Stimulated activated CD8-positive, alpha-beta memory T cell treated with anti-CD3 and anti-CD28 coated beads, Interleukin-12 subunit alpha, Interleukin-12 subunit beta, amount 100 ng/mL, for 1 hour (primary cell): Measurements from ENCODE around the gene RAI14.
"Not testable (repeated sequence)": the region's sequence is repeated elsewhere in the genome, so short reads cannot be mapped to it uniquely, and the experiment has no call there.

Experiments used
- DNase-seq: peaks from one replicate; pipeline ENCODE4 v3.0.0-alpha.2; 2020; ENCODE audit warnings: low read depth

Gene RAI14

DNA sequence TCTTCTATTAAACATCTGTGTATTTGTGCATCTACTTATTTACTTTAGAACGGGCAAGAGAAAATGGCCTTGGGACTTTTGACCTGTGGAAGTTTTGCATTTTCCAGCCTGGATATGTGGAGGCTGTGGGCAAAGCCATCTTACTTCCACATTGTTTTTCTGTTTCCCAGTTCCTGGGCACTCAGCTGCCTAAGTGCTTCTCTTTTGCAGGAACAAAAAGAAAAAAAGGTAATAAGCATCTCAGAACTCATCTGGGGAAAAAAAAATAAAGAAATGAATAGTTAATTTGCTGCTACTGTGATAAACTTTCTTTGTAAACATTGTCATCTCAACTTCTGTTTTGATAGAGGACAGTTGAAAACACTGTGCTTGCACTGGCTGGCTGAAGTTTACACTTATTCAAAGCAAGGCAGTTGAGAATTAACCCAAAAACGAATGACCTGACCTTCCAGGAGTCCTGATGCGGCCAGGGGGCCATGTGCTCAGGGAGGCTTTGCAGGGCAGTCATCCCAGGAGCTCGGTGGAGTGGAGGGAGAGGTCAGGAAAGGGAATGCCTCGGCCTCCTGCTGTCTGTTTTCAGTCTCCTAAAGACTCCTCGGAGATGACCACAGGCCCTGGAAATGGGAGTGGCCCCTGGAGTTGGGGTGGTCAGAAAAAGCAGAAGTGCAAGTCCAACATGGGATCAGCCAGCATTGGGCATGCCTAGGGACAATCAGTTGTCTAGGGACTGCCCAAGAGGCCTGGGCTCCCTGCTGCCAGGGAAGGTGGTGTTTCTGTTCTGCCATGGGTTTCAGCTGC is 75.5 kb downstream of the RAI14 start:
- DNase-seq: no peak

DNA sequence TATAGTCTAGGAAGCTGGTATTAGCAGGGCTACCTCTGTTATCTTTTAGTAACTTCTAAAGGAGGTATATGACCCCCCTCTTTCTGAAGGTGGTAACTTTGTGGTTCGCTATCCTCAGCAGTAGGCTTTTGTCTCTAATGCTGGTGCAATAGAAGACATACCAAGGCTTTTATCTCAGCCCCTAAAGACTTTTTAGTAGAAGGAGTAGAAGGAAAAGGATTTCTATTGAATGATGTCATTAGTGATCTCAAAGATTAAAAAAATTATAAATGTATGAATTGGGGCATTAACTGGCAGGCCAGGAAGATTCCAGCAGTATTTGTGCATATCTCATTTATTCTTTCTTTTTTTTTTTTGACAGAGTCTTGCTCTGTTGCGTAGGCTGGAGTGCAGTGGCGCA is 78.2 kb downstream of the RAI14 start:
- no peak for DNase-seq

DNA sequence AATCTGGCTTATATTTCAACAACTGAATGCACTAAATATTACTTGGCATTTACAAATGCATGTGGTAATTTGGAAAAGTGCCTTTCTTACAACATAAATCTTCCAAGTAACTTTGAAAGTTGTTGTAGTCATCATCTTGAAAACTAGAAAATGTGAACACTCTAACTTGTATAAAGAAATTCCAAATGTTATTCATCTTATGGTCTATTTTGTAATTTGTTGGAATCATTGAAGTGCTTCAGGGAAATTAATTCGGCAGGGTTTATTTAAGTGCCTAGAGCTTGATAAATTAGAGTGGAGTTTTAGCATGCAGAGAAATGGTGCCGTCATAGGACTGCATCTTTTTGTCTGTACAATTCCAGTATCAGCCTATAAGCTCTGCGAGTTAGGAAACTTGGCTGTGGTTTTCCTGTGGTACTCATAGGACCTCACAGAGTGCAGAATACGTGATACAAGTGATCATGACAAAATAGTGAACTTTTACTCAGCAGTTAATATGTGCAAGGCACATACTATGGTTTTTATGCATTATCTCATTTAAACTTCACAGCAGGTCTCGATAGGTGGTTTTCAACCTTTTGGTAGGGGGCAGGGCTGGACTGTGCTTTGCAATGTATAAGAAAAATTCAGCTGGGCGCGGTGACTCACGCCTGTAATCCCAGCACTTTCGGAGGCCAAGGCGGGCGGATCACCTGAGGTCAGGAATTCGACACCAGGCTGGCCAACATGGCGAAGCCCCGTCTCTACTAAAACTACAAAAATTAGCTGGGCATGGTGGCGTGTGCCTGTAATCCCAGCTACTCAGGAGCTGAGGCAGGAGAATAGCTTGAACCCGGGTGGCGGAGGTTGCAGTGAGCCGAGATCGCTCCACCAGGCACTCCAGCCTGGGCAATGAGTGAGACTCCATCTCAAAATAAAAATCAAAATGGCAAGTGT is 79.6 kb downstream of the RAI14 start:
- no peak for DNase-seq

DNA sequence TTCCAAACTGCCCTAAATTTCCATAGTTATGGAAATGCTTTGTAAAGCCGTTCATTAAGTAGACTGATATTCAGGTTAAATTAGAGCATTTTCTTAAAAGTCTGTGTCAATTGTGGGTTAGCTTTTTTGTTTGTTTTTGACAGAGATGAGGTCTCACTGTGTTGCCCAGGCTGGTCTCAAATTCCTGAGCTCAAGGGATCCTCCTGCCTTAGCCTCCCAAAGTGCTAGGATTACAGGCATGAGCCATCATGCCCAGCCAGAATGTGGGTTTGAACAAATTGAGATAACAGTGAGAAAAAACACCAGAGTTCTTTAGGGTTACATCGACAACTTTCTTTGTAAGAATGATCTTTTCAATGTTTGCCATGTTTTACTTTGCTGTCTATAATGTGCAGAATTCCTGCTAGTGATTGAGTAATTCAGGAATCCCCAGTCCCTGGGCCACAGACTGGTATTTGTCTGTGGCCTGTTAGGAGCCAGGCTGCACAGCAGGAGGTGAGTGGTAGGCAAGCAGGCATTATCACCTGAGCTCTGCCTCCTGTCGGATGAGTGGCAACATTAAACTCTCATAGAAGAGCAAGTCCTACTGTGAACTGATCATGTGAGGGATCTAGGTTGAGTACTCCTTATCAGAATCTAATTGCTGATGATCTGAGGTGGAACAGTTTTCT is 80.5 kb downstream of the RAI14 start:
- no peak for DNase-seq

DNA sequence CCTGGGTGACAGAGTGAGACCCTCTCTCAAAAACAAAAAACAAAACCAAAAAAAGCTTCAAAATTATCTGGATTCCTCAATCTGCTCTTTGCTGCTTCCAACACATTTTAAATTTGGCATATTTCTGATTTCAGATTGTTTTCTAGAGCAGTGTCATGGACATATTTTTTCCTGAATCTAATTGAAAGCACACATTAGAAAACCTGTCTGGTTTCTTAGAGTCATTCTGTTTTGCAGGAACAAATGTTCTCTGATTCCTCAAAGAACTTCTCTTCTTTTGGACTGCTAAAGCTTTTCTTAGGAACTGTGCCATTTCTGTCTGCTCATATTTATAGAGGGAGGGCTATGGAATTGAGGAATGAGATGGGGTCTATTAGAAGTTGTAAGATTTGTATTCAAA is 81.6 kb downstream of the RAI14 start:
- no peak for DNase-seq

DNA sequence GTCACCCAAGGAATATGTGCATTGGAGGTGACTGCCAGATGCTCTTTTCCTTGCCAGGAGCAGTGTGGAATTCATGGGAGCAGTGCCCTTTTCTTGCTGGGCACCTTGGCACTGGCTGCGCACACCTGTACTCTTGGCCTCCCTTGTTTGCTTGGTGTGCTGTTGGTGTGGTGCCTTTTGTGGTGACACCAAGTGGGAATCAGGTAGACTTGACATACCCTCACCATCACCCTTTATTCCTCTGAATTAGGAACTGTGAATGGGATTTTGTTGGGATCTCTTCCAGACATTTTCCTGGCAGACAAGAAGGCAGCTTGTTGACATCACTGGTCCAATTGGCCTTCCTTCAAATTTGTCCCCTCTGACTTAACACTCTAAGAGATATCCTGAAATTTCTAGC is 82.3 kb downstream of the RAI14 start:
- no peak for DNase-seq

DNA sequence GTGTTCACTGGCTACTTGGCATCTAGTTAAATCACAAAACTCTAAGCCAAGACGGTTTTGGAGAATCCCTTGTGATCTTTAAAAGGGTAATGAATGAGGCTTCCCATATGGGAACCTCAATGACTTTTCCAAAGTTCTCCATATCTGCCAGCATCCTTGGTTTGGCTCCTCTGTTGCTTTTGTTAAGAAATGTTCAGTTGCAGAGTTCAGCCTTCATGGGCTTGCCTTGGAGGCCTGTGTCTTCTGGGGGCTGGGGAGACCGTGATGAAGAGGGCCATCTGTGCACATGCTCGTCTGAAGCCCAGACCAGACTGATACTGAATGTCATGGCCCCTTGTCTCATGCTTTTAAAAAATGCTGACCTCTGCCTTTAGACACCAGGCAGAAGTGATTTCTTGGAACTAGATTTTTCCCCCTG is 84.3 kb downstream of the RAI14 start:
- DNase-seq: no peak

DNA sequence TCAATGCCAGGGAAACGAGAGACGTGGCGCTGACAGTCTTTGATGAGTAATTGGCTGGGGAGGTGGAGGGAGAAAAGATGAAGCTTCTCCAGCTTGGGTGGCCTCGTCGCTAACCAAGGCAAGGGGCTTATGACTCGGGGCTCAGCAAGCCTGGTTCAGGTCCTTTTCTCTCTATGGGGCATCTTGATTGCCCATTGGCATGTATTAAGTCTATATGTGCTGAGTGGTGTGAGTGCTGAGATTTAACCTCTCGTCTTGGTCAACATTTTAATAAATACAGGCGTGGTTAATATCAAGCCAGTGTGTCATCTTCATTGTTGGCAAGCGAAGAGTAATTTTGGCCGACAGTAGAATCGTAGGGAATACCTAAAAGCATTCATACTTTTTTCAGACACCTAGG is 85.9 kb downstream of the RAI14 start:
- DNase-seq: no peak

DNA sequence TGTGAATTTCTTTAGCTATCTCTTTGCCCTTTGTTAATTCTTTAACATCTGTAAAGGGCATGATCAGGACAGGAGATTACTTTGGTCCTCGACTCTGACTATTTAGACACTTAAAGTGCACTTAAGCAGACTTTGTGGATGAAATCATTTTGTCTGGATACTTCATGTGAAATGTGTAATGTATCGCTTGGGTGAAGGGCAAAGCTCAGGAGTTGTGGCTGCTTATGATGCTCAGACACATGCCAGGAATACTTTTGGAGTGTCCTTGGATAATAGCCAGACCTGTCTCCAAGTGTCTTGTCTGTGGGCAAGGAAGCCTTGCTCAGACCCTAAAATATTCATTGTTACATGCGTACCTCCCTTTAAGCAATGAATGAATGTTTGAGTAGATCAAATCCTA is 87.8 kb downstream of the RAI14 start:
- DNase-seq: no peak

DNA sequence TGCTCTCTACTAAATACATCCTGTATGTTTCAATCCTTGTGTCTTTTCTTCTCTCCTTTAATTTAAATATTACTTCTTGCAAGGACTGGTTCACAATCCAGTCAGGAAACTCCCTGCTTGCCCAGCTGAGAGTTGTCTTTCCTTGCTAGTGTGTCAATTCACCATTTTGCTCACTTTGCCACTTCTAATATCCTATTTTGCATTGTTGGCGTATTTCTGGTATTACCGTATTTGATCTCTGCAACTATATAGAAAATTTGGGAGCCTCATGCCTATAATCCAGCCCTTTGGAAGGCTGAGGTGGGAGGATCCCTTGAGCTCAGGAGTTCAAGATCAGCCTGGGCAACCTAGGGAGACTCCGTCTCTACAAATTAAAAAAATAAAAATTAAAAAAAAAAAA is 92.3 kb downstream of the RAI14 start:
- no peak for DNase-seq

DNA sequence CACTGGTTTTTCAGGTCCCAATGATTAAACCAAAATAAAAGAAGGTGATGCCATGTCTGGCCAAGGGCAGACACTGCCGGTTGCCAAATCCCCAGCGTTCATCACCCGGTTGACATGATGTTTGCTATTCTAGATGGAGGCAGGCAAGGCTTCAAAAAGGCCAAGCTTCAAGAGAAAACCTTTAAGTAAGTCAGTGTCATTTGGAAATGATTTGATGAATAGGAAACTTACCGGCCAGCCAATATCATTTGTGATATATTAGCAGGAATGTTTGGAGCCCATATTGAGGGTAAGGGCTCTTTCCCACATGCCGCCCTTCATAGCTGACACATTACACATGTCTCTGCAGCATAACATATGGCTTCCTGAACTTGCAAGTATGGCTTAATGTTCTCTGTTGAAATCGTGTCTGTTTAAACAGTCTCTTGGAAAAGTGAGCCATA is 93.3 kb downstream of the RAI14 start:
- no peak for DNase-seq

DNA sequence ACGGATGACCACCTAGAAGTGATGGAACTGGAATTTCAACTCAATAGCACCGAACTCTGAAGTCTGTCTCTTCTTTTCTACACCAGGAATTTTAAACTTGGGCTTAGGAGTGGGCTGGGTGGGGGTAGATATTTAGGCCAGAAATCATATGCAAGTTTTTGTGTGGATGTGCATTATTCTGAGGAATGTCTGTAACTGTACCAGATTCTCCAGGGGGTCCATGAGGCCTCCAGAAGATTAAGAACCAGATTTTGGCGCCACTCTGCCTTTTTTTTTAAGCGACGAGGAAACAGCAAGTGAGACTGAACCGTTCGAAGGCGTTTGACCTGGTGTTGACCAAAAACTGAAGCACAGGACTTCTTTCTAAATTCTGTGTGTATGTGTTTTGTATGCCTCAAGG is 94.1 kb downstream of the RAI14 start:
- DNase-seq: no peak

DNA sequence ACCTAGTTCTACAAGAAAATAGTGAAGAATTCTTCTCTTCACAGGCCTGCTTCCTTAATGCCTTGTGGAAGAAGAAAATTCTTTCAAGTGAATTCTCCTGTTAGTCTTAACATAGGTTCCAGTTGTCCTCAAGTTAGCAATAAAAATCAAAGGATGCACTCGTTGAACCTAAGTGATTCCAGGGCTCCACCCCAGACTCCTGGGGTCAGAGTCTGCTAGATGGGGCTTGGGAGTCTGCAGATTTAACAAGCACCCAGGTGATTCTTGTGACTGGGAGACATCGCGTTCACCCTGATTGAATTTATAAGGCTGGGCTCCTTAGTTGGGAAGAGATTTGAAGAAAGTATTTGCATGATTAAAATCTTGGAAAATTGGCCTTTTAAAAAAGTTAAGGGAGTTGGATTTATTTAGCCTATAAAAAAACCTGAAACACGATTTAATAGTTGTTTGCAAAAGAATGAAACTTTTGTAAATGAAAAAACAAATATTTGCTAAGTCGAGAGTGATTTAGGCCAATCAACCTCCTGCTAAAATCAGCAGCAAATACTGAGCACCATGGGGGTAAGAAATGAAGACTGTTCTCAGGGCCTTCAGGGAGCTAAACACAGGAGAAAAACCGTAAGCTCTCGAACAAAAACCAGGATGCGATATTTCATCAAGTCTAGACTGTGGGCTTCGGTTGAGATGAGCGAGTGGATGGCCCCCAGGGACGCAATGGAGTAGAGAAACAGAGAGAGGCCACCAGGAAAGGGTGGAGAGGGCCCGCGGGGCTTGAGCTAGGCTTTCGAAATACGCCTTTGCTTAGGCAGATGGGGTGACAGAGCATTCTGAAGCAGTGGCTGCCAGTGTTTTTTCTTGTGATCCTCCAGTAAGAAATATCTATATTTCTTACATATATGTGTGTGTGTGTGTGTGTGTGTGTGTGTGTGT is 95.9 kb downstream of the RAI14 start:
- DNase-seq: no peak

DNA sequence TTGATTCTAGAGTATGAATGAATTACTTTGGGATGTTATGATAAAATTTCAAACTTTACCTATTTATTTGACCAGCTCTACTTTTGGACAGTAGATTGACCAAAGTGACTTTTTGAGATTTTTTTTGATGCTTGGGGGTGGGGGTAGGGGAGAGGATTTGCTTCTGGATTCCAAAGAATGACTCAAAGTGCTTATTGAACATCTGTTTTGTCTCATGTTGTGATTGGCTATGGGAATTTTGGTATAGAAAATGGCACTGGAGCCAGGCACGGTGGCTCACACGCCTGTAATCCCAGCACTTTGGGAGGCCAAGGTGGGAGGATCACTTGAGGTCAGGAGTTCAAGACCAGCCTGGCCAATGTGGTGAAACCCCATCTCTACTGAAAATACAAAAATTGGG is 97.1 kb downstream of the RAI14 start:
- DNase-seq: not testable (repeated sequence)

DNA sequence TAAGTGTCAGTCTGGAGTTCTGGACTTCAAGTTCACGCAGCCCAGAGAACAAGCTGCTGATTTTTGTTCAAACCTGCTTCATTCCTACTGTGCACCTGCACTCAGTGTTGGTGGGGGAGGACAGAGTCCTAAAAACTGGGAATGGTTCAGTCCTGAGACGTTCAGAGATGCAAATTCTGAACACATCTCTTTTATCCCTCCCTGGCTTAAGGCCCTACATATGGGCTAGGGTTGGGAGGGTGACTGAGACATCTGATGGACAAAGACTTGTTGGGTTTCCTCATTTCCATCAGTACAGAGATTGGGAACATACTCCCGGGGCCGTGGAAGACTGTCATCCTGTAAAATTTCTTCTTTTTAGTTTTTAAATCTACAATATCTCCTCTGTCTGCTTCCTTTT is 99.8 kb downstream of the RAI14 start:
- DNase-seq: no peak

DNA sequence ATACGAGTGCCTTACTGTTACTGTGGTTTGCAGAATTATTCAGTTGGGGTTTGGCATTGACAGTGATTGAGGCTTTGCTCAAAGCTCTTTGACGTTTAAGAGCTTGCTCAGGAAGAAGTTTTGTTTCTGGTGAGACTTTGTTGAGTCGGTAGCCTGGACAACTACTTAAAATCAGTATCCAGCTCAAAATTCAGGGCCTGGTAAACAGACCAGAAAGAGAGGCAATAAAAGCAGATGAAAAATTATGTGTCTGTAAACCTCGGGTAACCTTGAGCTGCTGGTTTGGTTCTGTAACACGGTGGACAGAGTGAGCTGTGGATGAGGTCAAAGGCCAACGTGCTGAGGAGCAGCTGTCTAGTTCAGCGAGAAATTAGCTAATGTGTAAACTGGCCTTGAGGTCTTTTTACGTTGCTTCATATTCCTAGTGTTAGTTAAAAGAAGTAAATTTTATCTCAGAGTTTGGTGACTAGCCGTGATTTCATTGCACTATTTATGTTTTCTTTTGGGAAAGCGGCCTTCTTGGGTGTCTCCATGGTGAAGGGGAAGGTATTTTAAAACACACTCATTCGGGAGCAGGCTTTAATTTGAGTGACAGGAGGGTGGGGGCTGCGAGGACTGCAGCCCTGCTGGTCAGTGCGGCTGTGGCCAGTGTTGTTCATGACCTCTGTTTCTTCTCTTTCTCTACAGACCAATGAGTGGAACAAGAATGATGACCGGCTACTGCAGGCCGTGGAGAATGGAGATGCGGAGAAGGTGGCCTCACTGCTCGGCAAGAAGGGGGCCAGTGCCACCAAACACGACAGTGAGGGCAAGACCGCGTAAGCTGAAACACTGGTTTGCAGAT is 100.9 kb downstream of the RAI14 start:
- DNase-seq: no peak

DNA sequence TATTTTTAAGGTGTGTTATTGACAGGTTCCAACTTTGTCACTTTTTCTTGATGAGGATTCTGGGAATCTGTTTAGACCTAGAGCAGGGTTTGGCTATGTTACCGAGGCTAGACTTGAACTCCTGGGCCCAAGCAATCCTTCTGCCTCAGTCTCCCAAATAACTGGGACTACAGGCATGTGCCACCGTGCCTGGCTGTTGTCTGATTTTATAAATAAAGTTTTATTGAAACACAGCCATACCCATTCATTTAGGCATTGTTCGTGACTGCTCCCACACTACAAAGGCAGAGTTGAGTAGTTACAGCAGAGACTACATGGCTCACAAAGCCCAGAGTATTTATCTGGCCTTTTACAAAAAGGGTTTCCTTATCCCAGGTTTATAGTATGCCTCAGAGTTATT is 102.4 kb downstream of the RAI14 start:
- no peak for DNase-seq

DNA sequence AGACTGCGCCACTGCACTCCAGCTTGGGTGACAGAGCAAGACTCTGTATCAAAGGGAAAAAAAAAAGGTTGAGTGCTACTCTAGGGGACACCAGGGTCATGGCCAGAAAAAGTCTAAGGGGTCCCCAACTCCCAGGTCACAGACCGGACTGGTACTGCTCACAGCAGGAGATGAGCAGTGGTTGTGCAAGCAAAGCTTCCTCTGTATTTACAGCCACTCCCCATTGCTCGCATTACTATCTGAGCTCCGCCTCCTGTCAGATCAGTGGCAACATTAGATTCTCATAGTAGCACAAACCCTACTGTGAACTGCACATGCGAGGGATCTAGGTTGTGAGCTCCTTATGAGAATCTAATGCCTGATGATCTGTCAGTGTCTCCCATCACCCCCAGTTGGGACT is 103.1 kb downstream of the RAI14 start:
- DNase-seq: not testable (repeated sequence)

DNA sequence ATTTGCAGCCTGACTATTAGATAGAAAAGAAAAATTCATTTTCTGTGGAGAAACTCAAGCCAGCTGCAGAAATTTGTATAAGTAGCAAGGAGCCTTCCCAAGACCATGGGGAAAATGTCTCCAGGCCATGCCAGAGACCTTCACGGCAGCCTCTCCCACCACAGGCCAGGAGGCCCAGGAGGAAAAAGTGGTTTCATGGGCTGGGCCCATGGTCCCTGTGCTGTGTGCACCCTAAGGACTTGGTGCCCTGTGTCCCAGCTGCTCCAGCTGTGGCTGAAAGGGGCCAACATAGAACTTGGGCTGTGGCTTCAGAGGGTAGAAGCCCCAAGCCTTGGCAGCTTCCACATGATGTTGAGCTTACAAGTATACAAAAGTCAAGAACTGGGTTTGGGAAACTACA is 109.5 kb downstream of the RAI14 start:
- DNase-seq: no peak

DNA sequence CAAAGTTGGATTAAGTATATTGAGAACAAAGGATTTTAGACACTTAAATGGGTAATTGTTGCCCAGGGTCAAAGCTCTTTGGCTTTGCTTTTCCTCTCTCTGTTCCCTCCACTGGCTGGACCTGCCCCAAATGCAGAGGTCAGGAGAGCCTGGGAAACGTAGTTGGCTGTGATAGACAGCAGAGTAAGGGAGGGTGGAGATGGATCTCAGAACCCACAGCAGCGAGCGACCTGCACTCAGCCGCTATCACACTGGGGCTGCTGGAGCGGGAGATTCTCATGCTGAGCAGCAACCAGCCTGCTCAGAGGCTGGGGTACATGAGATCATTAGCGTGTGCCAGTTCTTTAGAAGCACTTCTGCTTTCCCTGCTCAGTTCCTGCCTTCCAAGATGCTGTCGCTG is 111.1 kb downstream of the RAI14 start:
- DNase-seq: no peak

DNA sequence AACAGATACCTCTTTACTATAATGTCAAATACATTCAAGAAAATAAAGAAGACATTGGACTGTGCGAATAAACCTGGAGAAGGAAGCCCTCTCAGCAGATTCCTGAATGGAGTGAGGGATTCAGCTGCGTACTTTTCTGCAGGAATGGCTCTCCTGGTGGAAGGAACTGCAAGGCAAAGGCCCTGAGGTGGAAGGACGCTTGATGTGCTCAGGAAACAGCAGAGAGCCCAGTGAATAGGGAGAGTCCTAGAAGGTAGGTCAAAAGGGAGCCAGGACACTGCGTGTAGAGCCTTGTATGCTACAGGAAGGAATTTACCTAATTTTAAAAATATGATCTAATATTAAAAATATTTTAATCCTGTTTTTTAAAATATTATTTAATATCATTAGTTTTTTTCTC is 114.4 kb downstream of the RAI14 start:
- no peak for DNase-seq
